ENCODE results near the gene TLE4.

DNA sequence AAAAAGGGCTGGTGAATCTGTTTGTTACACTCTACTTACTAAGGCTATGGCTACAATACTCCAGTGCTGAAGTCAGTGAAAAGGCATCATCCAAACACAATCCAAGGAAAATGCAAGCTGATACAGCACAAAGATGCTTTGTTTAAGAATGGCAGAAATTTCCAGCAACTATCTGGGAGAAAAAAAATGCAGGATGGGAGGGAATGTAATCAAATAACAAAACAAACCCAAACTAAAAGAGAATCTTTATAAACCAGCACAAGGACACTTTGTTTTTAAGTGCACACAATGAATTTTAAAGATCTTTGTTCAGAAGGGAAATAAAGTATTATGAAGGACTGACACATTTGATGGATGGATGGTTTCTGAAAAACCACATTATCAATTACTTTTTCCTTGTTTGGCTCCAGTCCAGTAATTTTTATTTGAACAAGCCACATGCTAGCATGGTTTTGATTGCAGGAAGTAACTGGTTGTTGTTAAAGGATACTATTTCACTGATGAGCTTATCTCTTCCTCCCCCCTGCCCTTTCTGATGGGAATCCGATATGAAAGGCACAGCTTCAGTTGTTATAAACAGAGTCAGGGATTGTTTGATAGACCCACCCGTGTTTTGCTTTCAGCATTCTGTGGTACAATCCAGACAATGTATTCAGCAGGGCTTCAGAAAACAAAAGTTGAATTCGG is 12.1 kb upstream of the TLE4 start:
- TF ChIP-seq, protein P1, sequence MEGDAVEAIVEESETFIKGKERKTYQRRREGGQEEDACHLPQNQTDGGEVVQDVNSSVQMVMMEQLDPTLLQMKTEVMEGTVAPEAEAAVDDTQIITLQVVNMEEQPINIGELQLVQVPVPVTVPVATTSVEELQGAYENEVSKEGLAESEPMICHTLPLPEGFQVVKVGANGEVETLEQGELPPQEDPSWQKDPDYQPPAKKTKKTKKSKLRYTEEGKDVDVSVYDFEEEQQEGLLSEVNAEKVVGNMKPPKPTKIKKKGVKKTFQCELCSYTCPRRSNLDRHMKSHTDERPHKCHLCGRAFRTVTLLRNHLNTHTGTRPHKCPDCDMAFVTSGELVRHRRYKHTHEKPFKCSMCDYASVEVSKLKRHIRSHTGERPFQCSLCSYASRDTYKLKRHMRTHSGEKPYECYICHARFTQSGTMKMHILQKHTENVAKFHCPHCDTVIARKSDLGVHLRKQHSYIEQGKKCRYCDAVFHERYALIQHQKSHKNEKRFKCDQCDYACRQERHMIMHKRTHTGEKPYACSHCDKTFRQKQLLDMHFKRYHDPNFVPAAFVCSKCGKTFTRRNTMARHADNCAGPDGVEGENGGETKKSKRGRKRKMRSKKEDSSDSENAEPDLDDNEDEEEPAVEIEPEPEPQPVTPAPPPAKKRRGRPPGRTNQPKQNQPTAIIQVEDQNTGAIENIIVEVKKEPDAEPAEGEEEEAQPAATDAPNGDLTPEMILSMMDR (IDR thresholded peaks at IDR 0.05): no peak
- TF ChIP-seq POLR2A (IDR thresholded peaks at IDR 0.05): no peak
